Measurements from ENCODE around the gene EBLN2. TPM values are rescaled to one million over a fixed set of nuclear protein-coding genes. Genes with fewer than 3 reads are reported as not detected.

Gene EBLN2
- total RNA-seq, 2 experiments from 2014 or later, result 6.2 to 6.3 TPM

DNA sequence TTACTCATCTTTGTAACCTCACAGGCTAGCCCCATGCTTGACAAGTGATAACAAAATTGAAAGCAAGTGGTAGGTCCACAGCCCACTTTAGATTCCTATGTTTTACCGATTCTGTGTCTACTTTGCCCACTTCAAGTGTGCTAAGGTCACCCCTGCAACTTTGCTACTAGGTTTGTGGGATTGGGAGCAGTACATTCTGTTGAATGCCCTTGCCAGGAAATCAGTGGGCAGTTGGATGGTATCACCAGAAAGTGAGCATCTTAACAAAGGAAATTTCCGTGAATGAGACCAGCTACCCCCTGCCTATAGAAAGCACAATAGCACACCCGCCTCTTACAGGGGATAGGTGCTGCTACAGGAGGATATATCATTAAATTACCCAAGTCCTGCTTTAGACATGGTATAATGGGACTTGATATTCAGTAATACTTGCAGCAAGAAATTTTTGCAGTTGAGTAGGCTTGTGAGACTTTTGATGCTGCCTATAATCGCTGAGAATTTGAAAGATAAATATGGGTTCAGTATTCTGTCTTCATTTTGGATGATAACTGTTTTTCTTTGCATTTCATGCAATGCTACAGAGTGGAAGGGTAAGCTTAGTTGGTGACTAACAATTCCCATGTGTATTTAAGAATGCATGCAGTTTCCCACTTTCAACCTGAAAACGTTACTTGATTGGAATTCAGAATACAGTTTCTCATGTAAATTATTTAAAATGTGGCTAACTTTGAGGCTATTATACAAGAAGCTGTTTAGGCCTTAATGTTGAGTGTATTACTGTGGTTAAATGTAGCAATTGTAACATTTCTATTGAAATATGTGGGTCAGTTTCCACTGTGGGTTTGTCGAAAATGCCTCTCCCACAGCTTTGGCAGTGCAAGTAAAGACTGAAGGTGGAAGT is 9.5 kb downstream of the EBLN2 start:
- no peaks in the 10 kb centered on the region for H3K9me3 Mint-ChIP-seq
- no peak overlapping the region for H3K4me3 Mint-ChIP-seq
- no peaks in the 10 kb centered on the region for H3K36me3 Mint-ChIP-seq
- no peak overlapping the region for H3K27ac Mint-ChIP-seq
- no peaks in the 10 kb centered on the region for H3K27me3 Mint-ChIP-seq
- H3K4me1 Mint-ChIP-seq, result peaks cover 33% of the 10 kb centered on the region
- POLR2A ChIA-PET, result no interaction called here
- ATAC-seq (ENCODE audit: low read depth) (no peak), DNase-seq (no peak)

GRCh38 chr3:73071952-73072351 is 10.5 kb downstream of the EBLN2 start:
- Mint-ChIP-seq H3K27ac (no peak overlapping the region), H3K4me1 (peaks cover 33% of the 10 kb centered on the region), H3K9me3 (no peaks in the 10 kb centered on the region), H3K36me3 (no peaks in the 10 kb centered on the region), H3K4me3 (no peak overlapping the region), H3K27me3 (no peaks in the 10 kb centered on the region)
- POLR2A ChIA-PET, result interaction anchor here (0.5 kb wide), 1 partner anchor 100 kb away, joined by 3 read pairs; no protein-coding TSS in a partner anchor
- DNase-seq (no peak), ATAC-seq (ENCODE audit: low read depth) (no peak)

- no peaks in the 10 kb centered on the region for H3K27me3 Mint-ChIP-seq
- peak; percentile 65 for ATAC-seq (ENCODE audit: low read depth)
- DNase-seq, result no peak
- H3K4me3 Mint-ChIP-seq, result peak overlapping the region; percentile 12
- H3K9me3 Mint-ChIP-seq, result no peaks in the 10 kb centered on the region
- H3K27ac Mint-ChIP-seq, result no peak overlapping the region
- no peaks in the 10 kb centered on the region for H3K36me3 Mint-ChIP-seq
- H3K4me1 Mint-ChIP-seq, result peaks cover 33% of the 10 kb centered on the region
- POLR2A ChIA-PET, result no interaction called here
Measured at GRCh38 chr3:73072634-73073033, 11.2 kb downstream of the EBLN2 start.

DNA sequence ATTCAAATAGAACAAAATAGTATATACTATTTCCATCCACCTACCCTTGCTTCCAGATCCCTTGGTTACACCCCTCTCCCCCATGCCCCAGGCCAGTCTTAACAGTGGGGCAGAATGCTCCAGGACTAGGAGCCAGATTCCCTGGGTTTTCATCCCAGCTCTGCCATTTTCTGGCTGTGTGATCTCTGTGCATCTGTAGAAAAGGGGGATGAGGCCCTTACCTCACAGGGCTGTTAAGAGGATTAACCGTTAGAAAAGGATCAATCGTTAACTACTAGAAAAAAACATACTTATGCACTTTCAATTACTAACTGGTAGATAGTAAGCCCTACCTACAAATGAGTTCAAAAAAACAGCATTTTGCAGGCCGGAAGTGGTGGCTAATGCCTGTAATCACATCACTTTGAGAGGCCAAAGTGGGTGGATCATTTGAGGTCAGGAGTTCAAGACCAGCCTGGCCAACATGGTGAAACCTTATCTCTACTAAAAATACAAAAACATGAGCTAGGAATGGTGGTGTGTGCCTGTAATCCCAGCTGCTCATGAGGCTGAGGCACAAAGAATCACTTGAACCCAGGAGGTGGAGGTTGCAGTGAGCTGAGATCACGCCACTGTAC is 11.7 kb downstream of the EBLN2 start:
- Mint-ChIP-seq H3K36me3 (no peaks in the 10 kb centered on the region), H3K9me3 (no peaks in the 10 kb centered on the region), H3K4me3 (peak overlapping the region; percentile 53), H3K27me3 (no peaks in the 10 kb centered on the region), H3K4me1 (peaks cover 33% of the 10 kb centered on the region), H3K27ac (no peak overlapping the region)
- DNase-seq (no peak), ATAC-seq (ENCODE audit: low read depth) (no peak)
- POLR2A ChIA-PET, result no interaction called here

DNA sequence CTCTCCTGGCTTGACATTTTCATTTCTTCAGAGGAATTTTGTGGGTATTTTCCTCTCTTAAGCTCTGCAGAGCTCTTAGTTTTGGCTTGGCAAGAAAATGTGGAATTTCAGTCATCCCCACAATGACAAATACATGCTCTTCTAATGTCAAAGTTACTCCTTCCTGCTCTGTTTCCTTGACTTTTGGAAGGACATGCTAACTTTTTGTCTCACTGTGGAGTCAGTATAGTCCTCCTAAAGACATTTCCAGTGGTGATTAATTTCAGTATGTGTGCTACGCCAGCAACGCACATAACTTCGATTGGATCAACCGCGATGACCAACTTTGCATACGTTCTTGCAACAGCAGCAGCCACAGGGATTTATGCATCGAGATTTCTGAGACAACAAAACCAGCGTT is 13.3 kb downstream of the EBLN2 start:
- DNase-seq (no peak), ATAC-seq (ENCODE audit: low read depth) (no peak)
- Mint-ChIP-seq H3K36me3 (no peaks in the 10 kb centered on the region), H3K9me3 (no peaks in the 10 kb centered on the region), H3K4me3 (no peak overlapping the region), H3K27ac (no peak overlapping the region), H3K4me1 (peaks cover 33% of the 10 kb centered on the region), H3K27me3 (no peaks in the 10 kb centered on the region)
- POLR2A ChIA-PET, result no interaction called here

DNA sequence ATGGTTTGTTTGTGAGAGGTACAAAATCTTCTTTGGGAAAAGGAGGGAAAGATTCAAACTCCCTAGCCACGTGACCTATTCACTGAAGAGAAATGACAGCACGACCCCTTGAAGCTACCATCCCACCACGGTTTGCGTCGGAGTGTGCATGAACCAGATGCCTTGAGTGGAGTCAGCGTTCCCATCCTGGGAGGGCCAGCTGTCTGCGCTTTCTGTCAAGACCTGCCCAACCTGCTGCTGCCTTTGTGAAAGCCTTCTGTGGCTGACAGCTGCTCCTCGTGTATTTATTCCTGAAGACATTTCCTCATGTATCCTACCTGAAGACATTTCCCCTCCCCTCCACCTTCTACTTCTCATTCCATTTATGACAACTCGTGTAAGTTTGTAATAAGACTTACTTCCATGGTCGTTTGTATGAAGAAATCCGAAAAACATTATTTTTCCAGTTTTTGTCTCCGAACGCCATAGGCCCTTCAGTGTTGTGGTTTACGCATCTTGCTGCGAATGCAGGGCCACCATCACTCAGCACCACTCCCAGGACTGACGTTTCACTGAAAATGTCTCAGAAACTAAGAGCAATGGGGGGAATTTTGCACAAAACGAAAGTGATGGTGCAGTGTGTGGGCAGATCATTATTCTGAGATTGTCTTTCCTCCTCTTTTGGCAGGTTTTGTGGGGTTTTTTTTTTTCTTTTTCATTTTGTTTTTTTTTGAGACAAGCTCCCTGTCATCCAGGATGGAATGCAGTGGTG is 18.9 kb downstream of the EBLN2 start:
- Mint-ChIP-seq H3K36me3 (no peaks in the 10 kb centered on the region), H3K4me1 (no peaks in the 10 kb centered on the region), H3K9me3 (no peaks in the 10 kb centered on the region), H3K27me3 (no peaks in the 10 kb centered on the region), H3K27ac (no peak overlapping the region), H3K4me3 (no peak overlapping the region)
- DNase-seq, result no peak
- POLR2A ChIA-PET, result interaction anchor here (0.7 kb wide), 1 partner anchor 1191 kb away, joined by 3 read pairs; no protein-coding TSS in a partner anchor
- ATAC-seq (ENCODE audit: low read depth), result no peak

- no peak overlapping the region for H3K27ac Mint-ChIP-seq
Measured at GRCh38 chr3:73081140-73081539, 19.7 kb downstream of the EBLN2 start.

GRCh38 chr3:73084170-73084569 is 22.7 kb downstream of the EBLN2 start:
- H3K27ac Mint-ChIP-seq, result no peak overlapping the region
- H3K4me1 Mint-ChIP-seq, result peaks cover 7% of the 10 kb centered on the region
- no peak overlapping the region for H3K4me3 Mint-ChIP-seq
- POLR2A ChIA-PET, result no interaction called here
- DNase-seq, result no peak
- no peaks in the 10 kb centered on the region for H3K9me3 Mint-ChIP-seq
- H3K27me3 Mint-ChIP-seq, result peaks cover 2% of the 10 kb centered on the region
- no peaks in the 10 kb centered on the region for H3K36me3 Mint-ChIP-seq
- ATAC-seq (ENCODE audit: low read depth), result no peak

More at GRCh38 chr3:73081140-73081539, 19.7 kb downstream of the EBLN2 start:
- DNase-seq (no peak), ATAC-seq (ENCODE audit: low read depth) (no peak)
- no peaks in the 10 kb centered on the region for H3K9me3 Mint-ChIP-seq
- peaks cover 3% of the 10 kb centered on the region for H3K4me1 Mint-ChIP-seq
- H3K36me3 Mint-ChIP-seq, result no peaks in the 10 kb centered on the region
- no peaks in the 10 kb centered on the region for H3K27me3 Mint-ChIP-seq
- no peak overlapping the region for H3K4me3 Mint-ChIP-seq
- POLR2A ChIA-PET, result interaction anchor here (0.7 kb wide), 2 partner anchors 41 to 1192 kb away, joined by 3 to 6 read pairs; no protein-coding TSS in a partner anchor

- Mint-ChIP-seq H3K9me3 (no peaks in the 10 kb centered on the region), H3K4me1 (peaks cover 7% of the 10 kb centered on the region), H3K36me3 (no peaks in the 10 kb centered on the region), H3K4me3 (no peak overlapping the region), H3K27me3 (peaks cover 2% of the 10 kb centered on the region), H3K27ac (no peak overlapping the region)
- peak; percentile 60 for ATAC-seq (ENCODE audit: low read depth)
- POLR2A ChIA-PET, result no interaction called here
- peak; percentile 46 for DNase-seq
Measured at GRCh38 chr3:73086071-73086494, 24.6 kb downstream of the EBLN2 start.

DNA sequence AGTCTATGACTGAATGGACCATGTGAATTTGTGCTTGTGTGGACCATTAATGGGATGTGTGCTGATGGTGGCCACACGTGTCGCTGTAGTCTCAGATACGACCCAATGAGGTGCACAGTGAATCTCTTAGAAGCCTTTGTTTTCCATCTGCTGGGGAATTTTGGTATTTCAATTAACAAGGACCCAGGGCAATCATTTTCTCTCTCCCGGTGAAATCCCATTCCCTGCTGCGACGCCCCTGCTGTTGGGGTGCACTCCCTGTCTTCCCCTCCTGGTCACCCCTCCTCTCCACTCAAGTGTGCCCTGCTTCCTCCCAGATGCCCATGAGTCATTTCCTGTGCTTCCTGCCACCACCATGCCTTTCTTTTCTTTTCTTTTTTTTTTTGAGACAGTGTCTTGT is 32.7 kb downstream of the EBLN2 start:
- DNase-seq (no peak), ATAC-seq (ENCODE audit: low read depth) (no peak)
- no peaks in the 10 kb centered on the region for H3K9me3 Mint-ChIP-seq
- peaks cover 7% of the 10 kb centered on the region for H3K4me1 Mint-ChIP-seq
- POLR2A ChIA-PET, result no interaction called here
- no peak overlapping the region for H3K27ac Mint-ChIP-seq
- peaks cover 2% of the 10 kb centered on the region for H3K27me3 Mint-ChIP-seq
- H3K36me3 Mint-ChIP-seq, result no peaks in the 10 kb centered on the region
- H3K4me3 Mint-ChIP-seq, result peak overlapping the region; percentile 4

DNA sequence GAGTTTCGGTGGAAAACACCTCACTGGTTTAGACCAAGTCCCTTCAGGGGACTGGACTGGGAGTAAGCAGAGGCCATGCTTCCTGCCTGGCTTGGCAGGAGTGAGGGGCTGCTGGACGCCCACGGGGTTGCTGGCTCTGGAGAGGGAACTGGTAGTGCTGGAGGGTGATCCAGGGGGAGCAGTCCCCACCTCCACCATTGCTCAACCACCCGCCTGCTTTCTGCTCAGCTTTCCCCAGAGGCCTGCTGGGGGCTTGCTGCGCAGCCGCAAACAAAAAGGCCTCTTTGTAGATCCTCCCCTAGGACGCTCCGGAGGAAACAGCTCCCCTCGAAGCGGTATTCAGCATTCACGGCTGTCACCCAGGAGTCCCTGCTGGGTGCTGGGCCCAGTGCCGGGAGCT is 33.5 kb downstream of the EBLN2 start:
- no peak for ATAC-seq (ENCODE audit: low read depth)
- Mint-ChIP-seq H3K4me1 (peaks cover 7% of the 10 kb centered on the region), H3K27ac (no peak overlapping the region), H3K27me3 (peaks cover 2% of the 10 kb centered on the region), H3K4me3 (no peak overlapping the region), H3K36me3 (no peaks in the 10 kb centered on the region), H3K9me3 (no peaks in the 10 kb centered on the region)
- no peak for DNase-seq
- POLR2A ChIA-PET, result no interaction called here

- POLR2A ChIA-PET, result no interaction called here
Measured at GRCh38 chr3:73096169-73096568, 34.7 kb downstream of the EBLN2 start.

DNA sequence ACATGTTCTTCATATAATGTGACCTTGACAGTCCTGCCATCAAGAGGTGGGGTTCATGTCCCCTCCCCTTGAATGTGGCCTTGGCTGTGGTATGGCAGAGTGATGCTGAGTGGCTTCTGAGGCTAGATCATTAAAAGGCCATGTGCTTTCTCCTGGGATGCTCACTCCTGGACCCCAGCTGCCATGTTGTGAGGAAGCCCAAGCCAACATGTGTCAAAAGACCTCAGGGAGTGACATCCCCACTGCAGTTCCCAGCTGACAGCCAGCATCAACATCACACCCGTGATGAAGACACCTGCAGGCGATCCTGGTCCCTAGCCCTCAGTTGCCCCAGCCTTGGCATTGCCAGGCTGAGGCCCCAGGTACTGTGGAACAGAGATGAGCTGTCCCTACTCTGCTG is 36.6 kb downstream of the EBLN2 start:
- Mint-ChIP-seq H3K27ac (no peak overlapping the region), H3K27me3 (no peaks in the 10 kb centered on the region), H3K9me3 (no peaks in the 10 kb centered on the region), H3K4me1 (peaks cover 7% of the 10 kb centered on the region), H3K36me3 (no peaks in the 10 kb centered on the region), H3K4me3 (no peak overlapping the region)
- DNase-seq (no peak), ATAC-seq (ENCODE audit: low read depth) (no peak)
- POLR2A ChIA-PET, result no interaction called here

More at GRCh38 chr3:73096169-73096568, 34.7 kb downstream of the EBLN2 start:
- Mint-ChIP-seq H3K27ac (no peak overlapping the region), H3K27me3 (peaks cover 2% of the 10 kb centered on the region), H3K9me3 (no peaks in the 10 kb centered on the region), H3K4me1 (peaks cover 7% of the 10 kb centered on the region), H3K4me3 (no peak overlapping the region), H3K36me3 (no peaks in the 10 kb centered on the region)
- ATAC-seq (ENCODE audit: low read depth), result no peak
- no peak for DNase-seq
